ENCODE results near the gene AKT3. TPM values are rescaled to one million over a fixed set of nuclear protein-coding genes. Genes with fewer than 3 reads are reported as not detected.

Gene AKT3
- total RNA-seq, 1 experiment from 2014 or later, result 15.2 TPM

DNA sequence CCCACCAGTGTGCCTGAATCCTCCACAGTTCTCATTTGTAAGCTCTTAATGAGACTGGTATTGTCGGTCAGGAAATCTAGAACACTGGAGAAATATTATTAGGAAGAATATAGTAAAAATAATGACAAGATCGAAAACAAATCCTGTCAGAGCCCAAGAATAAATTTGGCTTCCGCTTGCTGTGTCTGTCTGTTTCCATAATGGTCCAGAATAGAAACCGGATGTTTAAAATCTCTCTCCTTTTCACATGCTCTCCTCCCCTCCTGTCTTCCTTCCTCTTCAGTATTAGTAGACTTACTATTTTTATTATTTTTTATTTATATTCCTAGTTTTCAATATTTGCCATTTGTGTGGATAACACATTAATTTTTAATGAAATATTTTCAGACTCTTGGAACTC is 406.5 kb downstream of the AKT3 start:
- no peak for DNase-seq (ENCODE audit: extremely low read depth, low read depth)

DNA sequence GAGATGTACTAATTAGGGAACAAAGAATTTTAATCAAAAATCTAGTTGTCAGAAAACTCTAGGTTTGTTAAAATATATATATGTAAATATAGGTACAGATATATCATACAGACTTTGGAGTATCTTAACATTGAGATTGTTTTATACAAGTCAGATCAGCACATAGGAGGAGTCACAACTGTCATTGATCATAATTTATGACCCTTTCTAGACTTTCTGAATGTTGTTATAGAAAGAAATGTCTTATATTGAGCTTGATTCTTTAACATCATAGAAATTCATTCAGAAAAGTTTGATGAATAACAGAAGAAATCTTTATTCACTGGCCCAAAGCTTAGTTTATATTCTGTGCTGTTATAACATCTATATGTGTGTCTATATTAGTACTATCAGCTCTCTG is 408.4 kb downstream of the AKT3 start:
- no peak for DNase-seq (ENCODE audit: extremely low read depth, low read depth)

GRCh38 chr1:243440406-243440805 is 409.6 kb downstream of the AKT3 start:
- DNase-seq (ENCODE audit: extremely low read depth, low read depth), result no peak

- DNase-seq (ENCODE audit: extremely low read depth, low read depth), result no peak
Measured at GRCh38 chr1:243438815-243439214, 411.2 kb downstream of the AKT3 start.

Other genes with a start within 250 kb of the AKT3 start
- gene ZBTB18, start 201.0 kb upstream of the AKT3 start, total RNA-seq (2014; rRNA removed; shearing (Covaris generic)), result 8.9 and 9.7 TPM in 2 replicates